Neuronal stem cell (in vitro differentiated cells): ENCODE data around the gene TRAF1.

Experiments used
- DNase-seq: peaks from one replicate; pipeline ENCODE4 v3.0.0-alpha.2; 2013; ENCODE audit warnings: low spot score
- H2AFZ ChIP-seq: one replicate; pipeline ENCODE4 v1.6.1; 2013; ENCODE audit warnings: mild to moderate bottlenecking, low read length, inconsistent platforms
- H2AK5ac ChIP-seq: 2 replicates; pipeline ENCODE4 v1.6.1; 2013; ENCODE audit warnings: low read depth, mild to moderate bottlenecking, inconsistent platforms, low read length, moderate library complexity, mixed read lengths
- H2BK120ac ChIP-seq: 2 replicates; pipeline ENCODE4 v1.6.1; 2013; ENCODE audit warnings: low read depth, mild to moderate bottlenecking, inconsistent platforms, low read length, moderate library complexity, mixed read lengths
- H2BK12ac ChIP-seq: one replicate; pipeline ENCODE4 v1.6.1; 2013; ENCODE audit warnings: low read length, inconsistent platforms
- H2BK15ac ChIP-seq: 2 replicates; pipeline ENCODE4 v1.6.1; 2013; ENCODE audit warnings: mild to moderate bottlenecking, low read length, inconsistent platforms, mixed read lengths
- H2BK5ac ChIP-seq: one replicate; pipeline ENCODE4 v1.6.1; 2013; ENCODE audit warnings: inconsistent platforms, mild to moderate bottlenecking, low read length, moderate library complexity
- H3K14ac ChIP-seq: one replicate; pipeline ENCODE4 v1.6.1; 2013; ENCODE audit warnings: low read length, inconsistent platforms
- H3K18ac ChIP-seq: 2 replicates; pipeline ENCODE4 v1.6.1; 2013; ENCODE audit warnings: low read length, inconsistent platforms
- H3K23ac ChIP-seq: 2 replicates; pipeline ENCODE4 v1.6.1; 2013; ENCODE audit warnings: low read depth, mild to moderate bottlenecking, mixed read lengths, low read length, inconsistent platforms; ENCODE audit not compliant: poor library complexity
- H3K27ac ChIP-seq: replicated peaks from 3 replicates; pipeline ENCODE4 v1.5.1; 2013; ENCODE audit warnings: low read length, inconsistent platforms
- H3K27me3 ChIP-seq, 3 experiments: 2 replicates each; pipeline ENCODE4 v1.6.1; 2013; ENCODE audit warnings: low read length in 3 of 3, mild to moderate bottlenecking in 2 of 3, inconsistent platforms in 1 of 3, low read depth in 1 of 3, mixed read lengths in 1 of 3, moderate library complexity in 1 of 3; ENCODE audit not compliant: control insufficient read depth in 3 of 3, insufficient read depth in 3 of 3
- H3K36me3 ChIP-seq, 2 donors: replicated peaks in 1 of 2; 2 replicates each; pipeline ENCODE4 v1.6.1; 2013; ENCODE audit warnings: low read length in 2 of 2; ENCODE audit not compliant: control insufficient read depth in 2 of 2, insufficient read depth in 2 of 2
- H3K4ac ChIP-seq: 2 replicates; pipeline ENCODE4 v1.6.1; 2013; ENCODE audit warnings: inconsistent platforms, mild to moderate bottlenecking, low read length, moderate library complexity
- H3K4me1 ChIP-seq, 2 donors: 1 replicate in 1 of 2; 2 replicates in 1 of 2; pipeline ENCODE4 v1.6.1; 2013; ENCODE audit warnings: low read length in 2 of 2, low read depth in 1 of 2; ENCODE audit not compliant: control insufficient read depth in 2 of 2, insufficient read depth in 1 of 2
- H3K4me2 ChIP-seq: one replicate; pipeline ENCODE4 v1.6.1; 2013; ENCODE audit warnings: mild to moderate bottlenecking, low read length, inconsistent platforms; ENCODE audit not compliant: insufficient read depth, poor library complexity, severe bottlenecking
- H3K4me3 ChIP-seq, 2 donors: 2 replicates each; pipeline ENCODE4 v1.5.1; 2013; ENCODE audit warnings: low read length in 2 of 2, mild to moderate bottlenecking in 2 of 2, inconsistent platforms in 1 of 2, moderate library complexity in 1 of 2
- H3K79me1 ChIP-seq: one replicate; pipeline ENCODE4 v1.6.1; 2013; ENCODE audit warnings: low read depth, mild to moderate bottlenecking, inconsistent platforms, low read length, moderate library complexity
- H3K9ac ChIP-seq: one replicate; pipeline ENCODE4 v1.6.1; 2013; ENCODE audit warnings: mild to moderate bottlenecking, low read depth, low read length, inconsistent platforms; ENCODE audit not compliant: poor library complexity
- H3K9me3 ChIP-seq, 2 donors: replicated peaks in 1 of 2; 2 replicates each; pipeline versions ENCODE3 to v1.6.1; 2013; ENCODE audit warnings: low read length in 2 of 2, mild to moderate bottlenecking in 2 of 2, inconsistent platforms in 1 of 2, low read depth in 1 of 2, mixed read lengths in 1 of 2, moderate library complexity in 1 of 2; ENCODE audit not compliant: control insufficient read depth in 2 of 2, insufficient read depth in 1 of 2
- H4K8ac ChIP-seq: one replicate; pipeline ENCODE4 v1.6.1; 2013; ENCODE audit warnings: low read depth, mild to moderate bottlenecking, inconsistent platforms, low read length, moderate library complexity
- H4K91ac ChIP-seq: one replicate; pipeline ENCODE4 v1.6.1; 2013; ENCODE audit warnings: low read length, low read depth, mild to moderate bottlenecking, inconsistent platforms; ENCODE audit not compliant: poor library complexity
- WGBS, 2 donors: extraction: QIAGEN DNeasy Blood & Tissue Kit; methylation state at CpG; one replicate each; pipeline ENCODE4 v1.1.7; 2013; ENCODE audit warnings: missing lambda C conversion rate in 2 of 2, mixed read lengths in 1 of 2; ENCODE audit not compliant: insufficient read length in 2 of 2, insufficient replicate concordance in 1 of 2; ENCODE audit errors: extremely low coverage in 2 of 2; 5-methylcytosine and 5-hydroxymethylcytosine counted together

TRAF1 gene

DNA sequence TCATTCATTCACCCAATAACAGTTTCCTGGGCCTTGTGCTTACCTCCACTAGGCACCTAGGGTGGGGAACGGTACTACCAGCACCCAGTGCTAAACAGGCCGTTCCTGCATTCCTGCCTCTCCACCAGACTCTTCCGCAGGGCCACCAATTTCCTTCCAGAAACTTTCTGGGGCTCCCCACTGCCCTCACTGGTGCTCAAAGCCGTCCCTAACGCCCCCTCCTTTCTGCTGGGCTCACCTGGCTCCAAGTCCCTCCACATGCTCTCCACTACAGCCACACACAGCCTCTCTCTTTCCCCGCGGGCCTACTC is 51.0 kb downstream of the TRAF1 start:
- peak overlapping the region; percentile 94 for H2AFZ ChIP-seq
- H3K23ac ChIP-seq: peak overlapping the region; percentile 96
- no peak overlapping the region for H4K91ac ChIP-seq
- H3K18ac ChIP-seq: peak overlapping the region; percentile 94
- peak overlapping the region; percentile 91 for H3K4me2 ChIP-seq
- H3K79me1 ChIP-seq: no peaks in the 10 kb centered on the region
- H3K9me3 ChIP-seq: no peaks in the 10 kb centered on the region
- H4K8ac ChIP-seq: no peak overlapping the region
- peak overlapping the region; percentile 59 for H3K14ac ChIP-seq
- H3K4me1 ChIP-seq: peaks cover 11% of the 10 kb centered on the region in 2 donors
- peak overlapping the region; percentile 56 for H2BK120ac ChIP-seq
- H3K36me3 ChIP-seq: peaks cover 11 to 43% of the 10 kb centered on the region in 2 donors
- peak overlapping the region; percentile 96 for H2BK15ac ChIP-seq
- peak overlapping the region; percentile 12 for H3K27ac ChIP-seq
- peak overlapping the region; percentile 85 to 94 for H3K4me3 ChIP-seq
- H2BK12ac ChIP-seq: peak overlapping the region; percentile 48
- H3K4ac ChIP-seq: peak overlapping the region; percentile 14
- WGBS, 2 donors: no CpG with 5 or more reads among the region's 7 CpGs
- peak overlapping the region; percentile 85 for H2AK5ac ChIP-seq
- peak overlapping the region; percentile 19 for H2BK5ac ChIP-seq
- no peak for DNase-seq
- peaks cover 0 to 3% (median 2%) of the 10 kb centered on the region in 3 experiments for H3K27me3 ChIP-seq
- H3K9ac ChIP-seq: peak overlapping the region; percentile 82

DNA sequence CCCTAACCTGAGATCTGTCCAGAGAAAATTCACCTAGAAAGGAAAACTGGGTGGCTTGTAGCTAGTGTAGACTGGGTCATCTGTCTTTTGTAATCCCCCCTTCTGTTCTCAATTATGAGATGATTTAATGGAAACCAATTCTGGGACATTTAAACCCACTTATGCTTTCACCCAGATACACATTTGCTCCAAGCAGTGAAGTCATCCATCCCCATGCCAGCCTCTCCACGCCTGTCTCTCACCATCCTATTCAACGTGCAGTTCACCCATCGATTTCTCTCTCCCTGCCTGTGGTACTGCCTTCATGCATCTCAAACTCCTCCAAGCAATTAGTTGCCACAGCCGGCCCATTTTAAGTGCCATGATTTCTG is 51.4 kb downstream of the TRAF1 start:
- Histone ChIP-seq H2BK12ac (no peak overlapping the region), H3K9ac (no peak overlapping the region), H3K4me2 (no peak overlapping the region), H3K4me3 (no peak overlapping the region), H2AFZ (no peak overlapping the region), H2BK120ac (no peak overlapping the region), H3K9me3 (no peaks in the 10 kb centered on the region), H3K36me3 (peaks cover 11 to 47% of the 10 kb centered on the region in 2 donors), H3K79me1 (no peaks in the 10 kb centered on the region), H3K4me1 (peaks cover 11% of the 10 kb centered on the region in 2 donors), H4K91ac (no peak overlapping the region), H3K27ac (no peak overlapping the region), H2BK5ac (peak overlapping the region; percentile 19), H3K14ac (no peak overlapping the region), H3K4ac (no peak overlapping the region), H3K23ac (no peak overlapping the region), H4K8ac (no peak overlapping the region), H2BK15ac (no peak overlapping the region), H3K18ac (no peak overlapping the region), H3K27me3 (peaks cover 0 to 3% (median 2%) of the 10 kb centered on the region in 3 experiments), H2AK5ac (peak overlapping the region; percentile 85)
- DNase-seq: no peak
- no CpG with 5 or more reads among the region's 4 CpGs for WGBS, 2 donors

DNA sequence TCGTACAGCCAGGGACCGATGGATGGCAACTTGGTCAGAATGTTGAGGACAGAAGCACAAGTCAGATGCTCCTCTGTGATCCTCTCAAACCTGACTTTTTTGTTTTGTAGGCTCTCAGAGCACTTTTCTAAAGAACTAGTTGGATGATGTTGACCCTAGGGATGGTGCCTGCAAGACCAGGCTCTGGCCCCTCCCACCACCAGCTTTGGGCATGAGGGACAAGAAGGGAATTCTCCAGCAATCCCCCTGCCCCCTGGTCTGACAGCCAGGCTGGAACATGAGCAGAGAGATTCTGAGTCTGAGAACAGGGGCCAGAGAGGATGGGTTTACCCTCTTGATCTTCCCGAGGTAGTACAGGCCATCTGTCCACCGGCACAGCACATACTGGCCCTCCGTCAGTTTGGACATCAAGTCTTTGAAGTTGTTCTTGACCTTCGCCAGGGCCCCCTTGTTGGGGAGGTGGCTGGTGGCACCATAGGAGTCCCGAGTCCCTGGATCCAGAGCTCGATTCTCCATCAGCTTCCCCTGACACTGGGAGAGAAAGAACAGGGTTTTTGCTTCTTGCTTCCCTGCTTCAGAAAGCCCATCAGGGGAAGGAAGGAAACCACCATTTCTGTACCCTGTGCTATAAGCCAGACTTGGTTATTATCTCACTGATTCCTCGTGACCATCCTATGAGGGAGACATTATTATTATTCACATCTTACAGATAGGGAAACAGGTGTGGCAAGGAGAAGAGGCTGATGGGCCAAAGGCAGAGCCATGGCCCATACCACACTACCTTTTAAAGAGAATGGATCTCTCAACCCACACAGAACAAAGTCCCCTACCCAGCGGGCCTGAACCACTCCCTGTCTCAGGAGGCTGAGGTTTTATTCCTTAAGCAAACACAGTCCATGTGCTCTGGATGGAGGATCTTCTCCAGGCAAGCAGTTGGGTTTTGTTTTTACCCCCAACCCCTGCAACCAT is 52.1 kb downstream of the TRAF1 start:
- H4K91ac ChIP-seq: no peak overlapping the region
- H3K27ac ChIP-seq: no peak overlapping the region
- no peak overlapping the region for H3K18ac ChIP-seq
- H2BK120ac ChIP-seq: no peak overlapping the region
- H2BK12ac ChIP-seq: no peak overlapping the region
- no peak overlapping the region for H3K4me3 ChIP-seq
- no peak overlapping the region for H3K14ac ChIP-seq
- H2BK15ac ChIP-seq: no peak overlapping the region
- no peak for DNase-seq
- no peak overlapping the region for H2AK5ac ChIP-seq
- no peak overlapping the region for H3K4me2 ChIP-seq
- peaks cover 0 to 3% (median 2%) of the 10 kb centered on the region in 3 experiments for H3K27me3 ChIP-seq
- peaks cover 11 to 54% of the 10 kb centered on the region in 2 donors for H3K36me3 ChIP-seq
- no peaks in the 10 kb centered on the region for H3K79me1 ChIP-seq
- H2BK5ac ChIP-seq: no peak overlapping the region
- H2AFZ ChIP-seq: no peak overlapping the region
- H3K23ac ChIP-seq: no peak overlapping the region
- H4K8ac ChIP-seq: no peak overlapping the region
- H3K9ac ChIP-seq: no peak overlapping the region
- no peak overlapping the region for H3K4ac ChIP-seq
- no CpG with 5 or more reads among the region's 10 CpGs for WGBS, 2 donors
- H3K9me3 ChIP-seq: no peaks in the 10 kb centered on the region
- peaks cover 11 to 13% of the 10 kb centered on the region in 2 donors for H3K4me1 ChIP-seq

DNA sequence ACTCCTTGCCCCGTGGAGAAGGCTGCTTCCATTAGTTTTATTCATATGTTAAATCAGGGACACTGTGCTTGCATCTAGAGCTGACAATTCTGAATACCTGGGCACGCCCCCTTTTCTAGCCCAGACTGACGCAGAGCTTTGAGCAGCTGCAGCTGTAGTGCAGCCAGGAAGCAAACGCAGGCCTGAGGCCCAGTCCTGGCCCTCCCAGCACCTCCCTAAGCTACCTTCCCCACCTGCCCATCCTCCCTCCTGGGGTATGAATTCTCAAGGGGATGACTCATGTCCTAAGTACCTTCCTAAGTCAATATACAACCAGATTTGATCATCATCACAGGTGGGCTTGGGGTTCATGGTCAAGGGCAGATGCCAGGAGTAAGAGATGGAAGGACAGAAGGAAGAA is 53.1 kb downstream of the TRAF1 start:
- H3K4me3 ChIP-seq: no peak overlapping the region
- no peak overlapping the region for H2BK15ac ChIP-seq
- H2BK5ac ChIP-seq: no peak overlapping the region
- peaks cover 11 to 13% of the 10 kb centered on the region in 2 donors for H3K4me1 ChIP-seq
- no peak overlapping the region for H3K27ac ChIP-seq
- H3K14ac ChIP-seq: no peak overlapping the region
- no peak overlapping the region for H2BK120ac ChIP-seq
- H3K18ac ChIP-seq: no peak overlapping the region
- no peaks in the 10 kb centered on the region for H3K79me1 ChIP-seq
- H3K9ac ChIP-seq: no peak overlapping the region
- no peak overlapping the region for H2AK5ac ChIP-seq
- H3K27me3 ChIP-seq: peaks cover 0 to 2% (median 0%) of the 10 kb centered on the region in 3 experiments
- no peak for DNase-seq
- H3K4ac ChIP-seq: no peak overlapping the region
- no peak overlapping the region for H2AFZ ChIP-seq
- H4K8ac ChIP-seq: no peak overlapping the region
- no peak overlapping the region for H4K91ac ChIP-seq
- WGBS, 2 donors: no CpG with 5 or more reads among the region's 4 CpGs
- no peak overlapping the region for H2BK12ac ChIP-seq
- peaks cover 11 to 62% of the 10 kb centered on the region in 2 donors for H3K36me3 ChIP-seq
- H3K9me3 ChIP-seq: no peaks in the 10 kb centered on the region
- no peak overlapping the region for H3K23ac ChIP-seq
- H3K4me2 ChIP-seq: no peak overlapping the region
